HG02973 (cell line): Measurements from ENCODE around the gene SREBF2.

ENCODE experiments used
- ATAC-seq: cut with Tn5 transposase; IDR thresholded peaks from one replicate; pipeline ENCODE4 v1.9.1; 2021; ENCODE audit warnings: moderate library complexity; ENCODE audit not compliant: unreplicated experiment

The SREBF2 gene

DNA sequence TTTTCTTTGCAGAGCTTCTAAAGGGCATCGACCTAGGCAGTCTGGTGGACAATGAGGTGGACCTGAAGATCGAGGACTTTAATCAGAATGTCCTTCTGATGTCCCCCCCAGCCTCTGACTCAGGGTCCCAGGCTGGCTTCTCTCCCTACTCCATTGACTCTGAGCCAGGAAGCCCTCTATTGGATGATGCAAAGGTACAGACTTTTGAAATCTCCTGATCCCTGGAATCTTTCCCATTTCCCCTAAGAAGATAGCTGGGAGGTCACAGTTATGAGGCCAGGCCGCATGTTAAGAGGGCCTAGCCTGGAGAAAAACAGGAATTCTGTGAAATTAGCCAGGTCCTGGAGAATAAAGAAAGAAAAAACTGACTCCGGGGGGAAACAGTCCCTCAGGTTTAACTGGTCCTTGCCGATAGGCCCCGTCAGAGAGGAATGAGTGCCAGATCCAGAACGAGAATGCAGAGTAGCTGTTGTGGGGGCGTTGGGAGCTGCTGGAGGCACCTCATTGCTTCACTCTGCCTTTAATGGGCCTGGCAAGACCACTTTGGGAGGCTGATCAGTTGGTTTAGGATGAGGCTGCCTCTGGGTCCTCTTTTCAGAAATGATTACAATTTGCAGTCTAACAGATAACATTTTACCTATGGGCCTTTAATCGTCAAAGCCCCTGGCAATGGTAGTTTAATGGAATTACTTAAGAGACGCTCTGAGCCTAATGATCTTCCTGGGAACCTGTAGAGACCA, 42.8 kb downstream of the SREBF2 start:
- ATAC-seq: no peak

- no peak for ATAC-seq
Measured at GRCh38 chr22:41876275-41876674, 43.4 kb downstream of the SREBF2 start.

GRCh38 chr22:41876675-41877074, 43.8 kb downstream of the SREBF2 start:
- ATAC-seq: no peak

GRCh38 chr22:41880653-41881052, 47.7 kb downstream of the SREBF2 start:
- ATAC-seq: no peak

DNA sequence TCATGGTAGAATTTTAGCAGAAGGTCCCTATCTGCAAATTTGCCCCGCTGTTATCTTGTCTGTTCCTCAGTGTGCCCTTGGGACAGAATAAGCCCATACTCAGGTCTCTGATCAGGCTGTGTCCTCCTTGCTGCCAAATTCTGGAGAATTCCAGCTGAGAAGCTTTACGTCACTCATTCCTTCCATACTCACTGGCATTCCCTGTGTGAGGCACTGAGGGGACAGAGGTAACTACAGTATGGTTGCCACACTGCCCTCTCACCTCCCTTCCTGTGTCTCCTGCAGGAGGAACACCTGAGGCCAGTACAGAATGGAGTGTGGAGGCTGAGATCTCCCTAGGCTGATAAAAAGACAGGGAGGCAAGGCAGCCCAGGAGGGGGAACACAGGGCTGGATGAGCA, 50.5 kb downstream of the SREBF2 start:
- ATAC-seq: no peak

DNA sequence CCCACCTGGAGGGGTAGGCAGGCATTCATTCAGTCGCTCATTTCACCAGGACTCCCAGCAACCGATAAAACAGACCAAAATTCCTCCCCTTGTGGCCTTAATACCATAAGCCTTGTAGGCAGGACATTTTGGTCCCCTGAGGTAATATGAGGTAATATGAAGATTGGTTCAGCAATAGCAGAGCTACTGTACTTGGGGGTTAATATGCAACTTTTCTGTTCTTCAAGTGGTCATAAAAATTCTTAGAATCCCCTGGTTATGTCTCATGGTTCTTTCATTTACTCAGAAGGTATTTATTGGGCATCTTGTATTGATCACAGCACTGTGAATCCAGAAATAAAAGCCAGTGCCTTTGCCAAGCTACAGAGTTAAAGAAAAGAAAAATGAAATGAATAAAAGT, 52.2 kb downstream of the SREBF2 start:
- ATAC-seq: no peak

DNA sequence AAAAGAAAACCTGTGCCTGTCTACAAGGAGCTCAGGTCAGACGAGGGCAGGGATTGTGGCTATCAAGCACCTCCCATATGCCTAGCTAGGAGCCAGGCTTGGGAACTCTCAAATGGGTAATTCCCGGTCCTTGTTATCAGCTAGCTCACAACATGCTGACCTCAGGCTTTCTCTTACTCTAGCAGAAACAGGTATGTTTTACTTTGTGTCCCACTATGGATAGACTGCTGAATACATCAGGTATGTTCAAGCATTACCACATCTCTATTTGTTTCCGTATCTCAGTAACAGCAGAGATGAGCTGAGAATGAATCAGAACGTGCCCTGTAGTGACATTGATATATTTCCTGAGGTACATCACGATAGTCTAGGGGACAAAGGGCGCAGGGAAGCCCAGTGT, 52.6 kb downstream of the SREBF2 start:
- ATAC-seq: no peak

- no peak for ATAC-seq
Measured at GRCh38 chr22:41888627-41889200, 55.8 kb downstream of the SREBF2 start.

GRCh38 chr22:41891407-41891806, 58.5 kb downstream of the SREBF2 start:
- ATAC-seq: no peak

DNA sequence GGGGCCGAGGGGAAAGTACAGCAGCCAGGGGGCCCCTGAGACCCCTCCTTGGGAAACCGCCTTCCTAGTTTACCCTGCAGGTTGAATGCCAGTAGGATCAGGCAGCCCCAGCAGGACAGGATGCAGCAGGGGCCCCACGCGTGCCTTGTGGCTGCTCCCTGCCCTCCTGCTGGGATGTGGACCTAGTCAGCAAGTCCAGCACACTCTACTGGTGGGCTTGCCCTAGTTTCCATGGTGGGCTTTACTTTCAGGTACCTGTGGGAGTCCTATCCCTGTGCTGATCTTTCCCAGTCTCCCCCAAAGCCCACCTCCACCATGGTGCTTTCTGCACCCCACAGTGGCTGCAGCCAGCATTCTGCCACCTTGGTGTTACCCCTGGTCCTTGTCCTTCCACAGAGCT, 59.8 kb downstream of the SREBF2 start:
- no peak for ATAC-seq

GRCh38 chr22:41893591-41894375, 60.9 kb downstream of the SREBF2 start:
- ATAC-seq: no peak

DNA sequence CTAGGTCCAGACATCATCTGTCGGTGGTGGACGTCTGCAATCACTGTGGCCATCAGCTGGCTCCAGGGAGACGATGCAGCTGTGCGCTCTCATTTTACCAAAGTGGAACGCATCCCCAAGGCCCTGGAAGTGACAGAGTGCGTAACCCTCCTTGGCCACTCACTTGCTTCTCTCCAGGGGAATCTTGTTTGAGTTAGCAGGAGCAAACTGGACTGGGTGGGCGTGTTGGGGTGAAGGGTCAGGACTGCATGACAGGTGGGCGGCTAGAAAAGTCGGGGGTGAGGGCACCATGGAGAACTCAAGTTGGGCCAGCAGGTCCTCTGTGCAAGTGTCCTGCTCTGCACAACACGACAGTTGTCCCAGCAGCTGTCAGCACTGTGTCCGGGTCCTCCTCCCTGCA, 65.7 kb downstream of the SREBF2 start:
- no peak for ATAC-seq

DNA sequence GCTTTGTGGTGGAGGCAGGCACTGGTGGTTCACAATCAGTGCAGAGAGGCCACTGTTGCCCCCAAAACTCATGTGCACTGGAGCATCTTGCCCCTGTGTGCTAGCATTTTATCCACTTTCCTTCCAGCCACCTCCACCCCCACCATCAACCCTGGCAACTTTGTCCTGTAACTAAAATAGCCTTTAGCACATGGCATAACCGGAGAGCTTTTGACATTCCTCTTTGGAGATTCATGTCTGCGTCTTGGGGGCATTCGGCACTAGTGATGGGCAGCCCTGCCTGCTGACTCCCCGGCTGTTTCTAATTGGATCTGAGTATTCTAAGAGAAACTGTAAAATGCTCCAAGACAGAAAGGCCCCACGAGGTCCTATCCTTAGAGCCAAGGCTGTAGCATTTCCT, 66.2 kb downstream of the SREBF2 start:
- ATAC-seq: no peak

- ATAC-seq: no peak
Measured at GRCh38 chr22:41899992-41900651, 67.2 kb downstream of the SREBF2 start.

DNA sequence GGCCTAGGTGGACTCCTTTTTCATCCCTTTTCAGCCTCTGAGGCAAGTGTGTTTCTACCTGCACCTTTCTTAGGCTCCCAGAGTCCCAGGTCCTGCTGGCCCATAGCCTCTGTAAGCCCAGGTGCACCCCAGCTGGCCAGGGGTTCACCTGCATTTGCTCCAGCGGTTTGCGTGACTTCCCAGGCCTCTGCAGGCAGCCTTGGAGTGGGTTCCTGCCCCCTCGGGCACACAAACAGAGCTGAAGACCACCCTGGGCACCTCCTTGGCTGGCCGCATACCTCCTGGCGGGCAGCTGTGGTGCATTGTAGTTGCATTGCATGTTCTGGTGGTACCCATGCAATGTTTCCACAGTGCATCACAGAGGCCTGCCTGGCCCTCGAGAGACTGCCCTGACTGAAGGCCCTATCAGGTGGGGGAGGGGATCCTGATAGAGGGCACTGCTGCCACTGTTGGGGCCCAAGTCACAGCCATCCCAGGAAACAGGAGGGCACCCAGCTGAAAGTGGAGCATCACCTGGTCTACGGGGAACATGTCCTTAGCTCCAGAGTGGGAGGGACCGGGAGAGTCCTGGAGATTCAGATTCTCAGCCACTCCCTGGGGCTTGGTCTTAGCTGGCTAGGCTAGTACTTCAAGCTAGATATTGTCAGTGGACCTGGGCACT, 67.9 kb downstream of the SREBF2 start:
- ATAC-seq: no peak

GRCh38 chr22:41902016-41902415, 69.1 kb downstream of the SREBF2 start:
- no peak for ATAC-seq

DNA sequence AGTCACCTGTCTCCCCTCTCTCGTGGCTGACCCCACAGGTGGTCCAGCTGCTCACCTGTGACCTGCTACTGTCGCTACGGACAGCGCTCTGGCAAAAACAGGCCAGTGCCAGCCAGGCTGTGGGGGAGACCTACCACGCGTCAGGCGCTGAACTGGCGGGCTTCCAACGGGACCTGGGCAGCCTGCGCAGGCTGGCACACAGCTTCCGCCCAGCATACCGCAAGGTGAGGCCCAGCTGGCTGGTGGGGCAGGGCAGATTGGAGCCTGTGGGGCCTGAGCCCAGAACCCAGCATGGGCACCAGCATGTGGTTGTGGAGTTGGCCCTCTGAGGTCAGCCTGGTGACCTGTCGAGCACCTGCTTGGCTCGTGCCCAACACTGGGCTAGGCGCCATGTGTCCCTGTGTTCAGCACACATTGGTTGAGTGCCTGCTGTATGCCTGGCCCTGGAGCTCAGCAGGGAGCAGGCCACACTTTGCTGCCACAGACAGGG, 70.1 kb downstream of the SREBF2 start:
- no peak for ATAC-seq

- no peak for ATAC-seq
Measured at GRCh38 chr22:41904450-41905410, 71.8 kb downstream of the SREBF2 start.

GRCh38 chr22:41905411-41906202, 72.7 kb downstream of the SREBF2 start:
- ATAC-seq: no peak
